GM18520 (cell line): ENCODE results near the gene PHLDA2.

Experiments
- ATAC-seq: cut with Tn5 transposase; IDR thresholded peaks from one replicate; pipeline ENCODE4 v1.9.1; 2021; ENCODE audit not compliant: unreplicated experiment

The PHLDA2 gene, protein sequence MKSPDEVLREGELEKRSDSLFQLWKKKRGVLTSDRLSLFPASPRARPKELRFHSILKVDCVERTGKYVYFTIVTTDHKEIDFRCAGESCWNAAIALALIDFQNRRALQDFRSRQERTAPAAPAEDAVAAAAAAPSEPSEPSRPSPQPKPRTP

DNA sequence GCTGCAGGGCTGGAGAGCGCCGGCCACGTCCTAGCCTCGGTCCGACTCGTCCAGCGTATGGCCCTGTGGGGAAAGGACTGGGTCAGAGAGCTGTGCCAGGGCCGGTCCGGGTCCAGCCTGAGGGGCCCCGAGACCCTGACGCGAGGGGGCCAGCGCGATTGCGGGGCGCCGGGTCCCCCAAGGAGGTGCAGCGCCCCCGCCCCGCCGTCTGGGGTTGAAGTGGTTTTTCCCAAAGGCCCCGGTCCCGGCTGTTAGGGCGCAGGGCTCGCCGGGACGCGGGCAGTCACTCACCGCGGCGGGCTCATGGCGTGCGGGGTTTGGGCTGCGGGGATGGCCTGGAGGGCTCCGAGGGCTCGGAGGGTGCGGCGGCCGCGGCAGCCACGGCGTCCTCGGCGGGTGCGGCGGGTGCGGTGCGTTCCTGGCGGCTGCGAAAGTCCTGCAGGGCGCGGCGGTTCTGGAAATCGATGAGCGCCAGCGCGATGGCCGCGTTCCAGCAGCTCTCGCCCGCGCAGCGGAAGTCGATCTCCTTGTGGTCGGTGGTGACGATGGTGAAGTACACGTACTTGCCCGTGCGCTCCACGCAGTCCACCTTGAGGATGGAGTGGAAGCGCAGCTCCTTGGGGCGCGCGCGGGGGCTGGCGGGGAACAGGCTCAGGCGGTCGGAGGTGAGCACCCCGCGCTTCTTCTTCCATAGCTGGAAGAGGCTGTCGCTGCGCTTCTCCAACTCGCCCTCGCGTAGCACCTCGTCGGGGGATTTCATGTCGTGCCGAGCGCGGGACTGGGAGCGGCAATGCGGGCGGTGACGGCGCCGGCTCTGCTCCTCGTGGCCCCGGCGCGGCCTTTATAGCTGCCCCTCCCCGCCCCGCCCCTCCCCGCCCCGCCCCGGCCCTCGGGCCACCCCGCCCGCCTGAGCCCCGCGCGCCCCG, at the start of gene PHLDA2:
PHLDA2 (minus strand) TSS at position 816 of the 926 bp plus-strand sequence; CDS start at position 760, 56 bp downstream.
- ATAC-seq: no peak

DNA sequence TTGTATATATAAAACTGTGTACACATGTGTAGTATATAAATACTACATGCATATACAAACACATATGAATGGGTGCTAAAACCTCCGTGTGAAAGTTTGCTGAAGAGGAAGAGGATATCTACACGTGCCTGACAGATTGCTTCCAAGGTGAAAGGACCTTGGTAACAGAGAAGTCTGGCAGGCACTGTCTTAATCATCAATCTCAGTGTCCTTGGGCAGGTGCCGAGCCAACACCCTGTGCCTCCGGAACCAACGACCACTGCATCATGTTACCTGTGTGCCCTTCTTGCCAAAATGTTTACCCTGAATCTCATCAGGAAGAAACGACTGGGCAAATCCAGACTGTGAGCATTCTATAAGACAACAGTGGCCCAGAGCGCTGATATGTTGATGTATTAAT, 47.9 kb upstream of the PHLDA2 start:
- no peak for ATAC-seq

DNA sequence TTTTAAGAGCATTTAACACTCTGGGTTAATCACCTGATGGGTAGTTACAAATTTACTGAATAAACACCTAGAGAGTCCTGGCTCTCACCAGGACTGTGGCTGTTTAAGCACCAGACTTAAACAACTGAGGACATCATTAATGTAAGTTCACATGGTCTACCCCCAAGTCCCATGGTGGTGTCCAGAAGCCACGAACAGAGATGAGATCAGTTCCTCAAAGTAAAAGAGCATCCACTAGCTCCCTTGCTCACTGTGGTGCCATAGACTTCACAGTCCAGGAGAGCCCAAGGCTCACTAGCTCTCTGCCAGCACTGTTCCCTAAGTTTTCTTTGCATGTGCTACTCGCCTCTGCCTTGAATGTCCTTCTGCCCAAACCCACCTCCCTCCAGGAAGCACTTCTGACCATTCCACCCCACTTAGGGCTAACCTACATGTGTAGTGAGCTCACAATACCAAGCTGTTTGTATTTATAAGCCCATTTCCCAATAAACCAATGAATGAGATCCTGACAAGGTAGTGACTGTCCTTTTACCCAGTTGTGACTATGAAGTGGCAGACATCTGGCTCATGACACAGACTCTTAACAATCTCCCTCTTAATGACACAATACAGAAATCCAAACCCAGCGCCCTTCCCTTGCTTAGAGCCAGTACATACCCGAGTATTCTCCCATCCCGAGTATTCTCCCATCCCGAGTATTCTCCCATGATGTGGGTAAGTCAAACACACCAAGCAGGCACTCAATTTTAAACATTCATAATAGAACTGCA, 47.3 kb upstream of the PHLDA2 start:
- no peak for ATAC-seq

DNA sequence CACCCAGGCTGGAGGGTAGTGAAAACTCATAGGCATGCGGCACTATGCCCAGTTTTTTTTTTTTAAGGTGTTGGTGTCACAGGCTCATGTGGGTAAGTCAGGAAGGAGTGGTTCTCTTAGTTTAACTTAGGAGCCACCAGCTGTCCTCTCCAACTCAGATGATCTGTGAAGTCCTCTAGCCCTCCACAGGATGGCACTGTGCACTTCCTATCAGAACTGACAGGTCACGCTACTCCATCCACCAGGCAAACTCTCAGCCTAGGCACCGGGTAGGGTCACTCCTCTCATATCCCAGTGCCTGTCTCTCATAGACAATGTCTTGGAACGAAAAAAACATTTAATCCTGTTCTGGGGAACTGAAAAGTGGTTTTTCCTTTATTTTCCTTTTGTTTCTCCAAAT, 46.4 kb upstream of the PHLDA2 start:
- ATAC-seq: no peak

DNA sequence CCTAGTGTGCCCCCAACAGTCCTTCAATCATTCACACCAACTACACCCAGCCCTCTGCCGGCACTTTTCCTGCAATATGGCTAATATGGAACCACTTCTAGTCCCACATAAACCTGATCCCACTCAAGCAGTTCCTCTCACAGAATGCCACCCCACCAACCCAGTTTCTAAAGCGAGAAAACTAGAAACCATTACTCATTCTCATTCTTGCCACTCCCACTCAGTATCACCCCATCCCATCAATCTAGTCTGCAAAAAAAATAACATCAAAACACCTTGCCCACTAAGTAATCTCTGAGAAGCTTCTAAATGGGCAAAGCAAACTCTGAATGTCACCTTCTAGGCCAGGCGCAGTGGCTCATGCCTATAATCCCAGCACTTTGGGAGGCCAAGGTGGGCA, 45.1 kb upstream of the PHLDA2 start:
- no peak for ATAC-seq

DNA sequence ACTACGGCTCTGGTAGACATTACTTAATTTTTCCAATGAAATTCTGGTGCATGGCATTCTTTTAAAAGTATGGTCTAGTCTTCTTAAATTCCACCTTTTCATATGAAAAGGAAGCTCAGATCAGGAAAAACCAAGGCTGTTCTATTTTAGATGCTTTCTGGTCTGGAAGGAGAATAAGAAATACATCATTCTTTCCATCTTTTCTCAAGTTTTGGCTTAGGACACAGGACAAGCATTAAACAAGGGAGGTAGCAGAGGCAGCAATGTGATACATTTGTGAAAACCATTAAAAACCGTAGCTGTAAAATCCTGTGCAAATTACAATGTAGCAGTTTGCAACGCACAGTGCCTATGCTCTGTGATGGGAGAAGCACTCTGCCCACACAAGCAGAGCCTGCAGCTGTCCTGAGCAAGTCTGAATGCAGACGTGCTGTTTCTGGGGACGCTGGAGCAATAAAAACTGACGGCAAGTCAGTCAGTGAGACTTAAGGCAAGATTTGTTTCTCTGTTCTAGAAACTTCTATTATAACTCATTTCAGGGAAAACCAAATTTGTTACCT, 39.2 kb upstream of the PHLDA2 start:
- no peak for ATAC-seq

DNA sequence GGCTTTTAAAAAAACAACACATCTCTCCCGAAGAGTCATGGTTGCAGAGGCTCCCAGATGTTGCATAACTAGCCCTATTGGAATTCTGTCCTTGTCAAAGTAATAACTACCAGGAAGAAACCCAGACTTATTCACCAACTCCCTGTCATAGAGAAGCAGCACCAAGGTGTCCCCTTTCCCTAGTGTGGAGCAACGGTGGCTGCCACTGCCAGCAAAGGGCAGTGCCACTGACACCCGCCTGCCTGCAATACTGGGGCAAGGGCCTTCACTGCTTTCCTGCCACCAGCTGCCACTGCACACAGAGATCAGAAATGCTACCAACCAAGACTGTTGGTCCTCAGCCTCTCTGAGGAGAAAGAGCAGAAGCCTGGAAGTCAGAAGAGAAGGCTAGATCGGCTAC, 35.6 kb upstream of the PHLDA2 start:
- no peak for ATAC-seq

DNA sequence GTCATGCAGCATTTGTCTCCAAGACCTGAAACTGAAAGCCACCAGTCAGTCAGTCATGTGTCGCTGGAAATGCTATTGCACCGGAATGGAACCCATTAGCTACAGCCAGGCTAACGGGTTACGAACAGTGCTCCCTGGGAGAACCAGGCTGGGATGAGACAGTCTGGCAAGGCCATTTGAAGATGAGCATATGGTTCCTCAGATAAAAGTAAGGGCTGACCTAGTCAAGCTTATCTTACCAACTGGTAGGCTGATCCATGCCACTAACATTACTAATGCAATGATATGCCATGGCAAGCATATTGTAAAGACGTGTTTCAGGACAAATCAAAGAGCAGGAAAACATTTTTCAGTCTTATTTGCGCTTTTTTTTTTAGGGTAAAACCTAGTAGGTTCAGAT, 34.5 kb upstream of the PHLDA2 start:
- ATAC-seq: no peak

DNA sequence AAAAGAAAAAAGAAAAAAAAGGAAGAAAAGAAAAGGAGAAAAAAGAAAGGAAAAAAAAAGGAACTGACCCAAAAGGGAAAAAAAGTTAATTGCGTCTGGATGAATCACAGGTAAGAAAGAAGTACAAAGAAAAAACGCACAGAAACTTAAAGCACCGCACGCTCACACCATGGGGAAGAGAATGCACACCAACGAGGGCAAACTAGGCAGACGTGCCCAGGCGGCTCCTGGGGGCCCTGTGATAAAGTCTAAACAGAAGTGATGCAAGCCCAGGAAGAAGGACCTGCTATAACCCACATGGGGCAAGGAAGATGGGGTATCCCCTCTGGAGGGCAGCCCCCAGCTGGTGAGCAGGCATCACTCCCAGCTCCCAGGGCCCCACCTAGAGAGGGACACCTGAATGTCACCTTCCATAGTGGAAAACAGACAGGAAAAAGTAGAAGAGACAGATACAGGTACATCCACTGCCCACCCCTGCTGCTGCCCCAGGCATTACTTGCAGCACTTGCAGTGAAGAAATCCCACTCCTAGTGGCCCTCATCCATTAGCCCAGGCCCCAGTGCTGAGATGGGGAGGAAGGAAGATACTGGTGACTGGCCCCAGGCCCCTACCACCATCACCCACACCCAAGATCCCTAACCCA, 34.0 kb upstream of the PHLDA2 start:
- no peak for ATAC-seq

DNA sequence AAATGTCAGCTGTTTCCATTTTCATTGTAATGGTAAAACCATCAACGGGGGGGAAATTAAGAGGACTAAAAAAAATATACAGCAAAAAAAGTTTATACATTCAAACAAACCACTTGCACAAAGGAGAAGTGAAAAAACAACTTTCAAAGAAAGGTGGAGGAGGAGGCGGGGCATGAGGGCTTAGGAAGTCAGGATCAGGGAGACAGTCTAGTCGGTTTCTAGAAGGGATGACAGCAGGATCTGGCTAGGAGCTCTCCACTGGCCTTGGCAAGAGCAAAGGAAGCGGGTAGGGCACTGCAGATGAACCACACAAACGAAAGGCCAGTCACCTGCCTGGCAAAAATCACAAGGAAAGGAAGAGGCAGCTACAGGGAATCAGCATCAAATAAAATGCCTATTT, 31.9 kb upstream of the PHLDA2 start:
- no peak for ATAC-seq

DNA sequence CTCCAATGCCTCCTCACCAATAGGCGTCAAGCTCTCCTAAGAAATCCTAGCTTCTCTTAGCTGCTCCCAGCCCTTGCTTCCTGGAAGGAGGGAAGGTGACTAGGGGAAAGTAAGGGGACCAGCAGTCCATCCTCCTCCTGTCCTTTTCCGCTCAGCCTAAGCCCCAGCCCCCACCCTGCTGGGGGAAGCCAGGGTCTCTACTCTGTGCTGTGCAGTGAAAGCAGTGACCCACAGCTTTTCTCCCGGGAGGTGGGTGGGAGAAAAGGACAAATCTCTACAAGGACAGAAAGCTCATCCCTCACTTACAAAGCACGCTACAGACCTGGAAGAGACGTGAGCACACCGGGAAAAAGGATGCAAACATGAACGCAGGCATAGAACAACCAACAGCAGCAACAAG, 30.9 kb upstream of the PHLDA2 start:
- ATAC-seq: no peak

DNA sequence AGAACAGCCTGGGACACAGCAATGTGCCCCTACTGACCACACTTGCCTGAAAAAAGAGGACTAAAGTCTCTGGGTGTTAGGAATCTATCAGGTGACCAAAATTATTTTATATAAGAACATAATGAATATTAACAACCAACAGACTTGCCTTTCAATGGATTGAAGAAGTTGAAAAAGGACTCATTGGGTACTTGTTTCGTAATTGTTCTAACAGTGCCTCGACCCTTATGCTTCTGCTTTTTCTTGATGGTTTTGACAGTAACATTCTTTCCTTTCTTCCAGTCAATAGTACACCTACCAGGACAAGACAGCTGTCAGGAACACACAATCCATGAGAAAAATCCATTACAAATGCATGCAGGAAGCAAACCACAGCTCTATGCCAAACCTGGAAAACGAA, 29.0 kb upstream of the PHLDA2 start:
- ATAC-seq: no peak

DNA sequence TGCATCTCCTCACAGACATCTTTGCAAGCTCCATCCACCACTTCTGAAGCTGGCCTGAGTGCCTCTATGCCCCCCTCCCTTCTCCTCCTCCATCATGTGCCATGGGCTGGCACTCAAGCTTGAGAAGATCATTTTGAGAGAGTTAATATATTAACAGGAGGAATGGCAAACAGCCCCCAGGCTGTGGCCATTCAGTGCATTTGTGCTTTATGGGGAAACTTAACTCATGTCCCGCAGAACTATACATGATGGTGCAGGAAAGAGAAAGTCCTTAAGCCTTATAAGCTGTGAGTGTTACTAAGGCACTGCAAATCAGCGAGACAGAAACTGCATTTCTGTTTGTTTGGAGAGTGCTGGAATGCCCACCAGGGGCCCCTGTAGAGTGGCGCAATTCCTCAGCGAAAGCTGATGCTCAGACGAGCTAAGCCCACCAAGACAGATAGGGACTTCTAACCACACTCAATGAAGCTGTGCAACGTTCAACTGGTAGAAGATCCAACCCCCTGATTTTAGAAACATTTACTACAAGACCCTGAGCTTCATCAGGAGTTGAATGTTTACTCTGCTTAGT, 26.8 kb upstream of the PHLDA2 start:
- ATAC-seq: no peak

DNA sequence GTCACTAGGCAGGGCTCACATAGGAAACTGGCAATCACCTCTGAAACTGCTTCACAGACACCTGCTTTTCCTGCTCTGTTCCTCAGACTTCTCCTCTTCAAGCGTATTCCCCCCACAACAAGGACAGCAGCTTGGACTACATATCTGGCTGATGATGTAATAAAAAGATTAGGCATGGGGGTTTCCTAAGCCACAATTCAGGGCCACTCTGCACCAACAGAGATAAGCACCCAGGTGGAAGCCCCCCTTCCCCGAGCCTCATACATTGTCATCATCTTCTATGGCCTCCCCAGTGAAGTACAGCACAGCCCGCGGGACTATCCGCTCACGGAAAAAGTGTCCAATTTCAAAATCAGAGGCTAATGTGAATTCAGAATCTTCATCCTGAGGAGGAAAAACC, 25.0 kb upstream of the PHLDA2 start:
- ATAC-seq: no peak

DNA sequence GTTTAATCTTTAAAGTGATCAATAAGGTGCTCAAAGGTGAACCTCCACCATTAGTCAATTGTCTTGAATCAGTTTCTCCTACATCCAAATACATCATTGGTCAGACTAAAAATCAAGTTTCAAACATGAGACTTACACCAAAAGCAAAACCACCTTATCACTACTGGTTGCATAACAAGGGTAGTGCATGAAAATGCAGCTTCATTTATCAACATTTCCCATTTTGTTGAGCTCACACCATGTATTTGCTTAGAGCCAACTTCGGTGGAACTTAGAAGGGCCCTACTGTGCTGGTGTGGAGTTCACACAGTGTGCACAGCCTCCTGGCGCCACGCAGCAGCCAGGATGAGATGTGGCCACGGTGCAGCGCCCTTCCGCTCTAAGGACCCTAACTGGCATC, 23.1 kb upstream of the PHLDA2 start:
- no peak for ATAC-seq

DNA sequence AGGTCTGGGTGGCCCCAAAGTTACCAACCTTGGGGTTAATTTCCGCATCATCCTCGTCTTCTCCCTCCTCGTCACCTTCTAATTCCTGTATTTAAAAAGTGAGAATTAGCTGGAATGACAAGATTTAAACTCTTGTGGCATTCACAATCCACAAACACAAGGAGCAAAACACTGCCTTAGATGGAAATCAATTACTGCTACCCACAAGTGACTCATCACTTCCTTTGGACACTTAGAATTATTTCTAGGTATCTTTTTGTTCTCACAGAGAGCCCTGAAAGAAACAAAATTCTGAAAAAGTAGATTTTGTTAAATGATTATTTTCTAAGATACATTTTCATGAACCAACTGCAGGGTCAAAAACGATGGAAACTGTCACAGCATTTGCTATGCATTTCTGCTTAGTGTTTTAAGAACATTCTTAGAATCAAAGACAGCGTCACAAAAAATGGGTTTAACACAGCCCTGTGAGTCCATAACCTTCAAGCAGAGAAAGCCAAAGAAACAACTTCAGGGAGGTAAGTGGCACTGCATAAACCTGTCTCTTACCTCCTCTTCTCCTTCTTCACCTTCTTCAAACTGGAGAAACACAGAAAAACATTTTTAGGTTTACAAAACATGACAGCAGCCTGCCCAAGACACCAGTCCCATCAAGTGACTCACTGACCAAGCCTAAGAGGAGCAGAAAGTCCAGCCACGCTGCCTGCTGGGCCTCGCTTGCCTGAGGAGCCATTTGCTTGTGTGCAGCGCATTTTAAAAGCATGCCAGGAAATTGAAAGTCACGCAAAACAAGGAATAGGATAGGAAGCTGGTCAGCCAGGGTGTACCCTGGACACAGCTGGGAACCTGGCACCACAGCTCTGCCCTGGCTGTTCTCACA, 22.3 kb upstream of the PHLDA2 start:
- ATAC-seq: no peak

DNA sequence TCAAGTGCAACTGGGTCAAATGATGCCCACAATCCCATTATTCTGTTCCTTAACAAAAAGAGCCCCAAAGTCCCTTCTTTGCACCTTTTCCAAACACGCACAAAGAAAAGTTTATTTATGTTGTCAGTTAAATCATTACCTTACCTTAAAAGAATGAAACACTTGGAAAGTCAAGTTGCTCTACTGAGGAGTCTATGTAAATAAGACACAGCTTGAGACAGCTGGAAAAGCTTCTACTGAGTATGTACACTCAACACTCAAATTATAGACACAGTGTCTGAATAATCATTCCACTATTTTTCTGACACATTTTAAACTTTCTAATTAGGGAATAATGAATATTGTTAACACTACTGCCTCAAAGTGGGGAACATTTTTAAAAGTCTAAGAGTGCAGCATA, 21.6 kb upstream of the PHLDA2 start:
- ATAC-seq: no peak

DNA sequence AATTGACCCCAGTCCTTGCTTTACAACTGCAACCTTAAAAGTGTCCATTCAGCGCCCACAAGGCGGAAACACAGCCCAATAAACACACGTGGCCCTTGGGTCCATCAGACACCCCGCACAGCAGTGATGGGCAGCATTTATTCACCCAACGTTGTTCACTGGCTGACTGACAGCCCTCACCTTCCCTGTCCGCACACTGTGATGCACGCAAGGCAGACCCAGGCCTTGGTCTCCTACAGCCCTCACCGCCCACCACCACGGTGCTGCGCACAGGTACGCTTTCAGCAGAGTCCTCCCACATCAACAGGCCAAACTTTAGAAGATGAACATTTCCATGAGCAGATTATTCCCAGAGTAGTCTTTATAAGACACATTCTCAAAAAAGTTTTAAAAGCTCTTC, 20.7 kb upstream of the PHLDA2 start:
- no peak for ATAC-seq

DNA sequence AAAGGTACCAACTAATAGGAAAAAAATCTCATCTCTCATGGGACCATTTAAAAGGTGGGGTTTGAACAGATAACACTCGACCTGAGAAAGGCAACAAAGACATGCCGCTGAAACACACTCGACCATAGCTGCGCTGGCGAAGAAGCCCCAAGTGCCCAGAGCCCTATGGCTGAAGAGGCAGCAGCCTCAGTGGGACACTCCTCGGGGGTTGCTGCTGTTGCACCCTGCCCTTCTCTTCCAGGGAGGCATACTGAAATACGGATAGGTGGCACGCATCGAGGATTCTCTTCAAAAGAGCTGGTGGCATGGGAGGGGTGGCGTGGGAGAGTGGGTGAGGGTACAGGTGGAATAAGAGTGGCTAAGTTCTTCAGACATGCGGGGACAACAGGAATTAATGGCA, 18.5 kb upstream of the PHLDA2 start:
- ATAC-seq: no peak

DNA sequence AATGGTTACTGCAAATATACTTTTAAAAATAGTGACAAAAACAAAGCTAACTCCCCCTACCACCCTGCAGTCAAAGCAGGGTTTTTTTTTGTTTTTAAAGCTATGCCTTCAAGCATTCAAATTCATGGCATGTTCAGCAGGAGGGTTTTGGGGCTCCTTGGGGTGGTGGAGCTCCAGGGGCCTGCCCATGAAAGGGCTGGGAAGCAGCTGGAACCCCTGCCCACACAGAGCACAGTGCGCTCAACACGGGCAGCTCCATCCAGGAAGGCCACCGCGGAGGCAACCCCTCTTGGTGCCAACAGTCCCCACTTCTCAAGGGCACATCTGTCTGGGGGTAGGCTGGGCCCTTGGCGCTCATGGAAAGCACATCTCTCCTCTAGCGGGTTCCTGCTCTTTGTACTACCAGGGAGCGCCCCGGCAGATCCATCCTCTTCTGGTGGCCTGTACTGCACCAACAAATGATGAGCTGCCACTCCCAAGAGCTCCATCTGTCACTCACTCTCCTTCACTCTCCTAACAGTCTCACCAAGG, 16.6 kb upstream of the PHLDA2 start:
- ATAC-seq: no peak
